Dedifferentiated amniotic fluid mesenchymal stem cell (primary cell): Measurements from ENCODE around the gene GRM4.
A peak's percentile ranks its signal among the peaks of the same experiment; 100 is the strongest.

Source experiments
- DNase-seq: peaks from one replicate; pipeline ENCODE4 v3.0.0-alpha.2; 2016; ENCODE audit errors: extremely low spot score

Gene GRM4

GRCh38 chr6:34157851-34158250, 12.0 kb upstream of the GRM4 start:
- no peak for DNase-seq

- DNase-seq, result no peak
These were observed 11.4 kb upstream of the GRM4 start for GRCh38 chr6:34157236-34157830.

GRCh38 chr6:34155471-34156300, 9.8 kb upstream of the GRM4 start:
- DNase-seq, result no peak

GRCh38 chr6:34154668-34155447, 9.0 kb upstream of the GRM4 start:
- DNase-seq, result peak; percentile 22

GRCh38 chr6:34152806-34153520, 7.1 kb upstream of the GRM4 start:
- DNase-seq, result no peak

- no peak for DNase-seq
These were observed 6.2 kb upstream of the GRM4 start for GRCh38 chr6:34152042-34152524.

- no peak for DNase-seq
These were observed 5.6 kb upstream of the GRM4 start for GRCh38 chr6:34151321-34152041.

GRCh38 chr6:34150766-34151165, 4.9 kb upstream of the GRM4 start:
- no peak for DNase-seq

GRCh38 chr6:34149831-34150400, 4.0 kb upstream of the GRM4 start:
- DNase-seq, result no peak

GRCh38 chr6:34149452-34149810, 3.5 kb upstream of the GRM4 start:
- DNase-seq, result no peak

GRCh38 chr6:34148631-34149451, 3.0 kb upstream of the GRM4 start:
- DNase-seq, result no peak

GRCh38 chr6:34147906-34148630, 2.2 kb upstream of the GRM4 start:
- no peak for DNase-seq

GRCh38 chr6:34146801-34147592, 1.1 kb upstream of the GRM4 start:
- no peak for DNase-seq

GRCh38 chr6:34145161-34146020, 496 bp downstream of the GRM4 start:
- peak; percentile 15 for DNase-seq

- no peak for DNase-seq
These were observed 1.2 kb downstream of the GRM4 start for GRCh38 chr6:34144581-34145160.

GRCh38 chr6:34143884-34144580, 1.9 kb downstream of the GRM4 start:
- DNase-seq, result no peak
